ENCODE measurements around the gene EXOC2.

GRCh38 chr6:455006-455585 lies 237.8 kb downstream of the EXOC2 start:
- TF ChIP-seq SMC3 (IDR thresholded peaks at IDR 0.05; ENCODE audit: low read length) (no peak), FOXP1 (IDR thresholded peaks at IDR 0.05) (no peak), FOXP1 (CRISPR knock-in tag; IDR thresholded peaks at IDR 0.05) (no peak), ZSCAN12 (CRISPR knock-in tag; IDR thresholded peaks at IDR 0.05) (no peak), POLR2AphosphoS5 (IDR thresholded peaks at IDR 0.05; ENCODE audit: low read depth, low read length) (no peak), TMF1 (CRISPR knock-in tag; IDR thresholded peaks at IDR 0.05; ENCODE audit: low read depth) (no peak), ZMAT5 (CRISPR knock-in tag; IDR thresholded peaks at IDR 0.05; ENCODE audit: borderline replicate concordance, low read depth) (no peak), FOSL2 (CRISPR knock-in tag; IDR thresholded peaks at IDR 0.05) (no peak), RAD21 (CRISPR knock-in tag; IDR thresholded peaks at IDR 0.05) (no peak), CTCF (CRISPR knock-in tag; IDR thresholded peaks at IDR 0.05) (no peak), RXRA (CRISPR knock-in tag; IDR thresholded peaks at IDR 0.05) (no peak), EP300 (IDR thresholded peaks at IDR 0.05; ENCODE audit: low read depth in 2 of 2, low read length in 2 of 2) (no peak), EP300 (CRISPR knock-in tag; IDR thresholded peaks at IDR 0.05; ENCODE audit: borderline replicate concordance) (no peak), MEIS1 (CRISPR knock-in tag; IDR thresholded peaks at IDR 0.05; ENCODE audit: borderline replicate concordance) (no peak)

All from HepG2 (cell line).